ENCODE results near the gene RGS3. TPM values are rescaled to one million over a fixed set of nuclear protein-coding genes. Genes with fewer than 3 reads are reported as not detected.

Gene RGS3
- total and polyA plus RNA-seq, 2 donors (not counting 3 experiments of a cell fraction or from before 2014, with no cell fraction given), result 356 to 416 TPM

GRCh38 chr9:113635586-113635985, 172.1 kb downstream of the RGS3 start:
- intact Hi-C loops (cut with micrococcal nuclease) (no loop called here), dilution Hi-C loops (cut with MboI; ENCODE audit: extremely low pct_ligation_motif_present, low sequenced_read_pairs) (no loop called here)
- no peaks in the 10 kb centered on the region for H3K9me1 ChIP-seq (replicated peaks; ENCODE audit: control insufficient read depth, extremely low read depth, insufficient read depth, low read length)
- no TSS peak for BruUV-seq (replicated peaks)
- H3K79me2 ChIP-seq (ENCODE audit: control insufficient read depth, insufficient read depth, low read length), result no peaks in the 10 kb centered on the region
- peak overlapping the region; percentile 63 for H3K27ac ChIP-seq (ENCODE audit: insufficient read depth, low read depth, low read length)
- H4K20me1 ChIP-seq (replicated peaks; ENCODE audit: control insufficient read depth, extremely low read depth, insufficient read depth, low read length), result no peaks in the 10 kb centered on the region
- DNase-seq (ENCODE audit: low read depth, low spot score) (no peak), FAIRE-seq (no peak)
- no peak overlapping the region for H3K4me3 ChIP-seq (replicated peaks in 1 of 3; ENCODE audit: insufficient read depth in 1 of 3, low read depth in 1 of 3, low read length in 3 of 3)
- no peak overlapping the region for H2AFZ ChIP-seq (ENCODE audit: low read depth, low read length)
- ChIA-PET CTCF (interaction anchor here (0.8 to 3.4 kb wide), 5 partner anchors 10 to 44 kb away, joined by 4 to 24 read pairs (median 7); no protein-coding TSS in a partner anchor), POLR2A (interaction anchor here (1.2 to 2.3 kb wide), 3 partner anchors 19 to 41 kb away, joined by 3 to 8 read pairs (median 4); no protein-coding TSS in a partner anchor)
- H3K9ac ChIP-seq (replicated peaks; ENCODE audit: extremely low read depth, insufficient read depth, low read length), result peak overlapping the region; percentile 18
- TF ChIP-seq POLR2A (IDR thresholded peaks at IDR 0.05; ENCODE audit: low read depth, low read length), result no peak
- TF ChIP-seq FOS (IDR thresholded peaks at IDR 0.05; ENCODE audit: borderline replicate concordance, insufficient read depth, low read length), result no peak
- TF ChIP-seq EZH2 (IDR thresholded peaks at IDR 0.05; ENCODE audit: borderline replicate concordance, low read depth, low read length, severe bottlenecking), result no peak
- TF ChIP-seq JUN (IDR thresholded peaks at IDR 0.05; ENCODE audit: borderline replicate concordance, insufficient read depth, insufficient read length, low read depth), result no peak
- TF ChIP-seq MAX (IDR thresholded peaks at IDR 0.05; ENCODE audit: insufficient read depth, insufficient read length), result no peak
- no peak for TF ChIP-seq CTCF (IDR thresholded peaks at IDR 0.05; ENCODE audit: extremely low read depth in 1 of 2, insufficient read depth in 1 of 2, low read depth in 1 of 2, low read length in 2 of 2)
- no peak for TF ChIP-seq POLR2AphosphoS5 (IDR thresholded peaks at IDR 0.05; ENCODE audit: insufficient read depth, low read depth, low read length)
- no peak for TF ChIP-seq MYC (IDR thresholded peaks at IDR 0.05; ENCODE audit: low read depth, low read length)
- TF ChIP-seq GATA2 (IDR thresholded peaks at IDR 0.05; ENCODE audit: insufficient read depth, insufficient read length, low read depth, low read length), result no peak
- H3K9me3 ChIP-seq (replicated peaks; ENCODE audit: control insufficient read depth, insufficient read depth, low read length), result no peaks in the 10 kb centered on the region
- no peak overlapping the region for H3K4me2 ChIP-seq (ENCODE audit: insufficient read depth, low read length)
- peaks cover 22% of the 10 kb centered on the region for H3K4me1 ChIP-seq (ENCODE audit: control insufficient read depth, extremely low read depth, insufficient read depth, low read length)
- H3K27me3 ChIP-seq (ENCODE audit: control insufficient read depth in 2 of 2, insufficient read depth in 2 of 2, low read length in 2 of 2), result no peaks in the 10 kb centered on the region
- no peaks in the 10 kb centered on the region for H3K36me3 ChIP-seq (ENCODE audit: control insufficient read depth in 2 of 2, extremely low read depth in 1 of 2, insufficient read depth in 2 of 2, low read length in 2 of 2)
